CD4-positive, alpha-beta T cell treated with Interleukin-21 for 1 hour (primary cell): Measurements from ENCODE around the gene MBNL3.
"Not testable (repeated sequence)": the region's sequence is repeated elsewhere in the genome, so short reads cannot be mapped to it uniquely, and the experiment has no call there.

ENCODE experiments used
- DNase-seq: peaks from one replicate; pipeline ENCODE4 v3.0.0-alpha.2; 2020

MBNL3 gene

DNA sequence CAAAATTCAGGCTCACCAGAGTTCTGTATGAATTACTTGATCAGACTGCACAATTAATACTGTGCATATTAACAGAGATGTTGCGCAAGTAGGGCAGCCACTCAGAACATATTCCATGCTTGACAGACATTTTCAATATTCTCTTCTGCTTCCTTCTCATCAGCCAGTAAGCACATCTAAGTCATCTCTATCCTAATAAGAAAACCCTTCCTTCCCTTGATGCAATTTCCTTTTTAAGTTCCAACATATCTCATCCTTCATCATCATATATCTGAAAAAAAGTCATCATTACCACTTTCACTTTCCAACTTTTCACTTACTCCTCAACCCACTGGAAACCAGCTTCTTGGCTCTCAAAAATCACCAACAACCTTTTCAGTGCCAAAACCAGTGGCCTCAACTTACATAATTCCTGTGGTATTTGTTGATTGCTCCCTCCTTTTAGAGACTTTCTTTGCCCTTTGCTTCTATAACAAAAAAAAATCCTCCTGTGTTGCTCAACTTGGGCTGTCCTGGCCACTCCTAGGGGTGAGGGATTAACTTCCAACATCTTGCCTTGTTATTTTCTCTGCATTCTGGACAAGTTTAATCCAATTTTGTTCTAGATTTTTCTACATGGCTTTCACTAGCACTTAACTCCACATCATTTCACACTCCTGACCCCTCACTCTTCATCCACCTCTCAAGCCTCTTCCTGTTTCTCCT lies 14.1 kb downstream of the MBNL3 start:
- DNase-seq, result no peak

DNA sequence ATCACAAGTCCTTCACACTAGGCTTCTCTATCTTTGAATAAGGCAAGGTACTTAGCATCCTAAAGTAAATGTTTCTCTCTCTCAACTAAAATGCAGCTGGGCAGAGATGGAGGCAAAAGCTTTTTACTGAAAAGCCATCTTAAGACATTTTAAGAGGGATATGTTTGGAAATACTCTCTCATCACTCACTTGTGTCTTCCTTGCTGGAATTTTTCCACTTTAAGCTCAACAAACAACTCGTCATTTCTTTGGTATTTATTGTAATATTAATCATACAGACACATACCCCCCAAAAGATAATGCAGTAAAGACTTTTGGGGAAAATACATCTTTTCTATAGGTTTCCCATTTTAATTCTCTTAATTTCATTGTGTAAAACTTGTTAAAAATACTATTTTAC lies 16.4 kb downstream of the MBNL3 start:
- DNase-seq, result no peak

DNA sequence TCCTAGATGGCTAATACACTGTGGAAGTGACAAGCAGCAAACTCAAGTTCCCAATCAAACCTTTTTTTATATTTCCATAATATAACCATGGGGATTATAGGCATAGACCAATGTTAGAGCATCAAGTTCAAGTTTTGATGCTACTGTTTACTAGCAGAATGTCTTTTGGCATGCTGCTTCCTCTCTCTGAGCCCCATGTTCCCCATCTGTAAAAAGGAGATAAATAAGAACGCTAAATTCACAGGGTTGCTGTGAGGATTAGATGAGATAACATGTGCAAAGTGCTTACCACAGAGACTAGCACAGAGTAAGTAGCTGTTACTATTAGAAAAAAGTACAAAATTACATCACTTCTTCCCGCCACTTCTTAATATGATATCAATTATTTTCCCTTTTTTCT lies 18.0 kb downstream of the MBNL3 start:
- no peak for DNase-seq

DNA sequence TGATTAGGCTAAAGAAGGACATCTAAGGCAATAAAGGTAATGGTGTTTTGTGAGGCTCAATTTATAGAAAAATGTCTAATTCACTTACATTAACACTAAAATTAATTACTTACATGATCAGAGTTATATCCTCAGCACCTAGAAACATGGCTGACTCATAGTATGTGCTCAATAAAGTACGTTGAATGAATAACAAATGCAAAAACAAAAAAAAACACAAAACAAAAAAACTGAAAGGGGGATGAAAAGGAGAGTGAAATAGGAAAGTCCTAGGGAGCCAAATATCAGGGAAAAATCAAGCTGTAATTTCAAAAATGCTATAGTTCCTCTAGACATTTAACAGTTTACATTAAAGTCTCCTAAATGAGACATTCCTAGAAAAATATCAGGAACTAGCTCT lies 18.7 kb downstream of the MBNL3 start:
- DNase-seq, result no peak

DNA sequence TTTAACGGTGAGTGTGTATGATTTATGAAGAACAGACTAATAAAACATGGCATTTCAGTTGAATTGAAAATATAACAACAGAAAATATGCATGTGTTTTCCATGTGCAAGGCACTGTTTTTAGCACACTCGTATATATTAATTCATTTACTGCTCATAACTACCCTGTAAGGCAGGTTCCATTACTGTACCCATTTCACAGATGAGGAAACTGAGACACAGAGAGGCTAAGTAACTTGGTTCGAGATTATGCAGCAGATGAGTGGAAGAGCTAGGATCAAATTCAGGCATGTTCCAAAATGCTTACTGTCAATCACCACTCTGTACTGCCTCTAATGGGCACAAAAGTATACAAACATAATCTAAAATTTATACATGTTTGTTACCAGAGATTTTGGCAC lies 20.4 kb downstream of the MBNL3 start:
- no peak for DNase-seq

DNA sequence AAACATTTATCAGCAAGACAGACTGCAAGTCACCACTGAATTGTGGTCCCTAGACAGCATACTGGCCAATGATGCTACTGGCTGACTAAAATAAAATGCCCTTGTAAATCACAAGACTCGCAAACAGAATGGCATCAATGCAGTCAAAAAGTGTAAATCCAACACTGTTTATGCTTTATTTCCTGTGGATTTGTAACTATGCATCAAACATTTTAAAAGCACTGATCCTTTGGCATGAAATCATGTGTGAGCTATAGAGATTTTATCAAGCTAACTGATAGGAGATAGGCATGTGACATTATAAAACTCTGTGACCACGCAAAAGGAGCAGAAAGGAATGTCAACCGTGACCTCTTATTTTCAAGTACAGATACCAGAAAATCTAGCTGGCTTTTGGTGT lies 20.8 kb downstream of the MBNL3 start:
- DNase-seq, result no peak

DNA sequence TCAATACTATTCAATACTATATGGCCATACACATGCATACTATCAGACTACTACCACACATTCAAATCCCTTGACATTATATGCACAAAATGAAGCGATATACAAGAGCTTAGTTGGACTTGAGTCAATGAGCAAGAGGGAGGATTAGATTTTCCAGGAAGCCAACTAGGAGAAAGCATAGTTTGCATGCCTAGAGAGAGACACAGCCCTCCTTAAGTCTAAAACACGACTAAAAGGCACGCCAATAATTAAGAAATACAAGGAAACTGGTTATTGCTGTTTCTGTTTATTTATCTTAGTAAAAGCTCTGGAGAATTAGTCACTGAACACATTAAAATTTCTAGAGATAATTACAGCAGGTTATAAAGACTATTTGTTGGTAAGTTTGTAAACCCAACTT lies 21.8 kb downstream of the MBNL3 start:
- DNase-seq, result no peak

DNA sequence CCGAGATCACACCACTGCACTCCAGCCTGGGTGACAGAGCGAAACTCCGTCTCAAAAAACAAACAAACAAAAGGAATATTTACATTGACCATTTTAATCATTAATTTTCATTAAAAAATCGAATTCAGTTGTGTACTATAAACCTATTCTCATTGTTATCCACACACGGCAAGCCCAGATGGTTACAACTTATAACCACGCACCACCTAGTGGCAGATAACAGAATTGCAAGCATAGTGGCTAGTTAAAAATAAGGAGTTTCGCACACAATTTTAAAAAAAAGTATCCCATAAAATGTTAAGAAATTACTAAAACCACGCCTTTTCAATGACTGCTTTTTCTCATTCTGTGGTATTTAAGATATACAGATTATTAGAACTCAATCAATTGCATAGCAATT lies 25.4 kb downstream of the MBNL3 start:
- peak; percentile 9 for DNase-seq

DNA sequence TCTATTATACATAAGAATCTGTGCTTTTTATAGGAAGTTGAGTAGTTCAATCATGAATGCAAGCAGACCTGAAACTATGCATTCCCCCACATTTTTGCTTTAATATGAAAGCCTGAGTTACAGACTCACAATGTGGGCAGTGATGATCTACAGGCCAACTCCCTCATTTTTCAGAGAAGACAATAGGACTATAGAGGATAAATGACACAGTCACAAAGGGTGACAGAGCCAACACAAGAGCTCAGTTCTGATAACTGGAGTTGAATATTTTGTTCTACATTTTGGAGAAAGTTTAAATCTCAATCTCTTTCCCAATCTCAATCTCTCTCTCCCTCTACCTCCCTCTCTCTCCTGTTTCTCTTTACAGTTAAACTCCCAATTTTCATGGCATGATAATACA lies 27.0 kb downstream of the MBNL3 start:
- no peak for DNase-seq

DNA sequence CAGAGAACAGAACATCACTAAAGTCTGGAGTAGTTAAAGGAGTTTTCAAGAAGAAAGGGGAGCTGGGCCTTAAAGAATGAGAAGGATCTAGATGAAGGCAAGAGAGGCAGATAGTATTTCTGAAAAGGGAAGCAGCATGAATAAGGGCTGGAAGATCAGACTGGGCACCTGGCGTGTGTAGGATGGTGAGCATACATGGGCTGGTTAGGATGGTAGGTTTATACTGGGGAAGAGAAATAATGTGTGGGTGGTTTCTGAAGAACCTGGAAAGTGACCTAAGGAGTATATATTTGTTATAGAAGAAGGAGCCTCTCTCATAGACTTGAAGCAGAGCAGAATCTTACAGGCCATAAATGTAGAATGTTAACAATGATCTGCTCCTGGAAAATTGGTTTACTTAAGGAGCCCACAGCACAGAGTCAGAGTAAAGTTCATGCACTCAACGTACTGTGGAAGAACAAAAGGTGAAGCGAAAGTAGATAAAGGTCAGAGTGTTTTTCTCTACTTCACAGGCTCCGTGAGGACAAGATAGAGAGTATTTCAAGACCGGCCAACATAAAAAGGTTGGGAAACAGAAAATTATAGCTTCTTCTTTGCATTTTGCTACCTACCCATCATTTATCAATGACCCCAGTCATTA lies 35.8 kb downstream of the MBNL3 start:
- DNase-seq, result no peak

DNA sequence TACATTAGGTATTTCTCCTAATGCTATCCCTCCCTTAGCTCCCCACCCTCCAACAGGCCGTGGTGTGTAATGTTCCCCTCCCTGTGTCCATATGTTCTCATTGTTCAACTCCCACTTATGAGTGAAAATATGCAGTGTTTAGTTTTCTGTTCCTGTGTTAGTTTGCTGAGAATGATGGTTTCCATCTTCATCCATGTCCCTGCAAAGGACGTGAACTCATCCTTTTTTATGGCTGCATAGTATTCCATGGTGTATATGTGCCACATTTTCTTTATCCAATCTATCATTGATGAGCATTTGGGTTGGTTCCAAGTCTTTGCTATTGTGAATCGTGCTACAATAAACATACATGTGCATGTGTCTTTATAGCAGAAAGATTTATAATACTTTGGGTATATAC lies 42.9 kb downstream of the MBNL3 start:
- not testable (repeated sequence) for DNase-seq

DNA sequence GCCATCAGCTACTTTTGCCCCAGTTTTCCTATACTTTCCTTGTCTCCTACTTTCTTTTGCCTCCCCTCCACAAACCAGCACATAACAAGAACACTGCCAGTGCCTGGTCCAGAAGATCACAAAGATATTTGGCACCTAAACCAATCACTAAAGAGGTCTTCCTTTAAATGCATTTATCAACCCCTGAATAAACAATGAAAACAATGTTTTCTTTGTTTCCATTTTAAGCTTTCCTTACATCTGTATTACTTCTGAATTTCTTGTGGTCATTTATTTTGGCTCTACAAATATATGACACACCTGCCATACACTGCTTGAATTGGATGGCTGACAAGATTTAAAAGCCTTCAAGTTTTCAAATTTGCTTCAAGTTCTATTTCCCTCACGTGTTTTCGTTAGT lies 43.9 kb downstream of the MBNL3 start:
- DNase-seq, result no peak

DNA sequence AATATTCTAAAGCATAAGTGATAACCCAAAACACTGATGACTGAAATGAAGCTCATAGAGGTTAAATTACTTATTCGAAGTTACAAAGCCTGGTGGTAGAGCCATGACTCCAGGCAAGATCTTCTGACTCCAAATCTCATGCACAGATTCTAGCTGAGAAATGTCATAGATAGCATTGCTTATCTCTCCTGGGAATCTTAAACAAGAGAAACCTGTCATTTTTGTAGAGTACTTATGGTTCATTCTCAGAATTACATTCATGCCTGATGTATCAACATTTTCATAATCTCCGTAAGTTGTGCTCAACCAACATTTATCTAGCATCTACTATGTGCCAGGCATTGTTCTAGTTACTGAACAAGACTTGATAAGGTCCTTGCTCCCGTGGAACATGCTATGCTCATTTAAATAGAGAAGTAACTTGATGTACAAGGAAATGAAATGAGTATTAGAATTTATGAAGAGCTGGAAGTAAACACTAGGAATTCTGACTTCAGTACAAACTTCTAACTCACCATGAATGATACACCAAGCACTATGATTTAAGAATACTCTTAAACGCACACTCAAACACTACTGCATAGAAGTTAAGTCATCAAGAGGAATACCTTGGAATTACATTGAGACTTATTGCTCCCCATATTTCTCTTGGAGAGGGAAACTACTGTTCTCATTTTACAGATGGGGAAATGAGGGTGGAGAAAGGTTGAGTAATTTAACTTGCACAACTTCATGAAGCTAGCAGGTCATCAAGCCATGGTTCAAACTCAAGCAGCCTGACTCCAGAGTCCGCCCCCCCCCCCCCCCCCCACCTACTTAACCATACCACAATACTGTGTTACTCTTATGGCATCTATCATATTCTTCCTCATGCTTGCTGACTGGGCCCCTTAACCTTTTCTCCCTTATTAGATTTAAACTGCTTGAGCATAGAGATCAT lies 45.4 kb downstream of the MBNL3 start:
- DNase-seq, result no peak

DNA sequence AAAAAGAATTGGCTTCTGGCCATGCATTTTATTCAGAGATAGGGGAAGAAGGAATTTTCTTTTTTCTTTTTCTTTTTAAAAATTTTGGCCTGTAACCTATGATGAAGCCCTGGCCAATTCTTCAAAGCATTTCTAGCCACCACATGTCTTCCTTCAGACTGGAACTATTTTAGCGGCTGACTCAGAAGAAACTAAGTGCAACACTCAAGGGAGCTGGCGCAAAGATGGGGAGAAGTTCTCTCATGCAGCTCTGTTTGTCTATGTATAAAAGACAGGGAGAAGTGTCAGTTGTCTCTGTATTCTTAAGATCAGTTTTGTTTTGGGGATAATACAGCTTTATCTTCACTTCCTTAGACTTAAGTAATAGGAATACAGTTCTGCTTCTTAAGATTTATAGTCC lies 46.1 kb downstream of the MBNL3 start:
- DNase-seq, result no peak

DNA sequence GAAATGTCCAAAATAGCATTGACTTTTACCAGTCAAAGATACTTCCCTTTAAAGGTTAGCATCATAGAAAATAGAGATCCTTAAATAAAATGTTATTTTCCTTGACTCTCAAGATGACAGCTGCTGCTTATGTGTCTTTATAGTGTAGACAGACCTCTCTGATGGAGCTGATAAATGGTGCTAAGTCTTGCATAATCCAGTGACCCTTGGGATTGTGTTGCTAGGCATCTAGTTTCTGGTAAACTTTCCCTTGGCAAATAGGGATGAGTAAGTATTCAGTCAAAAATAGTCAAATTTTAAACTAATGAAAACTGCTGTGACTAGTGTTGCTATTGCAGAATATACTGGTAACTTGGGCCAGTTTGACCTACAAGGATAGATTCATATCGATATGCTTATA lies 53.6 kb downstream of the MBNL3 start:
- DNase-seq, result no peak

DNA sequence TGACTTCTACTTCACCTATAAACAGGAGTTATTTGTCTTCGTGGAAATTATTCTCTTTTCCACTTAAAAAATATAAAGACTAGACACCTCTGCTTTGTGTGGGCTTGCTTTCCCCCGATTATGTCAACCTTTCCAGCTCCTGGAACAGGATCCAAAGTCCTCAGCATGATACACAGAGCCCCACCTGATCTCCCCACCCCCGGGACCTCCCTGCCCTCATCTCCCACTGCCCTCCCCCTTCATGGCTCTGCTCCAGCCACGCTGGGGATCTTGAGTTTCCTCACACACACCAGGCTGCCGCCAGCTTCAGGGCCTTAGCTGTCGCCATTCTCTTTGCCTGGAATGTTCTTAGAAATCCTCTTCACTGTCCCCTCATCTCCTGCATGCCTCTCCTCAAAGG lies 55.3 kb downstream of the MBNL3 start:
- no peak for DNase-seq

DNA sequence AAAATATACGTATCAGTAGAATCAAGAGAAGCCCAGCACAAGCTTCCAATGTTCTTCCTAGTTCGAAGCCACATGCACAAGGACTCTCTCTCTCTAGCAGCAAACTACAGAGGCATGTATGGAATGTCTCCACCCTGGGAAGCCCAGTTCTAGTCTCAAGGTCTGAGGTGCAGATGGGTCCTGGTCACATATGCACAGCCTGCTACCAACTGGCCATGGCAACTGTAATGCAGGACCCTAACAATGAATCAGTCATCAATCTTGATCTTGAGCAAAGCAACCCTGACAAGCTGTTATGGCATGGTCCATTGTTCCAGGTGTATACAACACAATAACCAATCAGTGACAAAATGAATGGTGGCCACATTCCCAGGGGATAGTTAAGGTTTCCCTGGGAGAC lies 55.8 kb downstream of the MBNL3 start:
- no peak for DNase-seq

DNA sequence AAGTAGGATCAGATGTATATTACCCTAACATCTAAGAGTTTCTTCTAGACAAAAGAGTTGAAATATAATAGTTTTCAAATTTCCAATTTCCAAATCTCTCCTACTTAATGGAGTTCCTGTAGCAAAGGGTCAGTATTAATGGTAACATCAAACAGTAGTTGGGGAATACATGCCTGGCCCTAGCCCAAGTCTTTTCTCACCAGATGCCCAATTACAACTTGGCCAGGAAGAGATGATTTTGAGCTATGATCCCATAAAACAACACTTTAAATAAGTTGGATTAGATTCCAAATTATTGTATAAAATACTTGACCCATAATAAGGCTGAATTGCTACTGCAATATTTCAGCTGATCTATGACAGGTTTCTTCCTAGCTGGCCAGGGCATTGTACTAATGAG lies 59.9 kb downstream of the MBNL3 start:
- DNase-seq, result no peak

DNA sequence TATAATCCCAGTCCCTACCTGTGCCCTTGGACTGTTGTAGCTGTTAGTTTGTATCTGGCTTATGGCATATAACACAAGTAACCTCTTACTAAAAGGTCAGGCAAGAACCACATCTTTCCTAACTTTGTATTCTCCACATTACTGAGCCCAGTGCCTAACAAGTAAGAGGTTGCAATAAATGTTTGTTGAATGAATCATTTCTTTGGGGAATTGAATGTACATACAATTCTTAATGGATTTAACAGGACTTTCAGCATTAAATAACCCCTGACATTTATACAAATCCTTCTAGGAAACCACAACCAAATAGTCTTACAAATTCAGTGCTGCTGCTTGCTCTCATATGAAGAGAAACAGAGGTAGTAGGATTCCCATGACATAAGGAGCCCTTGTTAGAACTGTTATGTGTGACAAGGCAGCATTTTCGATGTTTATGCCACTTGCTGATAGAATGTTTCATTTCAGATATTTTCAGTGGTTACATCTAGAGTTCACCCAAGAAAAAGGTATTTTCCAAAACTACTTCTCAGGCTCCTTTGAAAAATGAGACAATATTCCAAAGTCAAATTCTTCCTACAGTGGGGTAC lies 62.0 kb downstream of the MBNL3 start:
- no peak for DNase-seq

DNA sequence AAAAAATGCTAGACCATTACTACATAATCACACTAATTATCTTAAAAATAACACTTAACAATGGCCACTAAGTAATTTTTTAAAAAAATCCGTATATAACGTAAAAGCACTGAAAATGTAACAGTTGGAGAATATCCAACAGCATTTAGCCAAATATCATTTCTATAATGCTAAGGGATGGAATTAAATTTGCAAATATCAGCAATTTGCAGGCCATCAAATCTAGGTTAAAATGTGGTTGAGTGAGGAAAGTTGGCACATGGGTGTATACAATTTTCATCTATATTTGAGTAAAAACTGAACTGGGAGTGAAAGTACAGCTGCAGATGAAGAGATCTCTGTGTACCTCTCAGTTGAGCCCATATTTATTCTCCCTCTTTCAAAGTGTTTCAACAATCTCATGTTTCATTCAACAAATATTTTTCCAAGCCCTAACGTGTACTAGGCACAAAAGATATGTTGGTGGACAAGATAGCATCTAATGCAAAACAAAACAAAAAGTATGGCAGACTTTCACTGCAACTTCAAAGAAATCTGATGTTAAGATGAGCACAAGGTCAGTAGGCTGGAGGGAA lies 63.0 kb downstream of the MBNL3 start:
- DNase-seq, result no peak

DNA sequence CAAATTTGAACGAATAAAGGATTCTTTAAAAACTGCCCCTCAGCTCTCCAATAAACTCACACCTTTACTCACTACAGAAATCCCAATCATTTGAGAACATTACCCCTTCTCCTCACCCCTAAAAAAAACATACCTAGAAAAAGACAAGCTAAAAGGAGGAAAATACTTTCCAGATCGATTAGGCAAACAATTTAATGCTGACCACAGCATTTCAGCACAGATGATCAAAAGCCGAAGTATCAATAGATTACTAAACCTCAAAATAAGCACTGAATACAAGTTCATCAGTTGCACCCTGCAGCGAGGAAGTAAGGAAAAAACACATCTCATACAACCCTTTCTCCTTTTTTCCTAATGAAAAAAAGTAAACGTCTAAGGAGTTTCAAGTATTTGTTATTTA lies 65.5 kb downstream of the MBNL3 start:
- no peak for DNase-seq

DNA sequence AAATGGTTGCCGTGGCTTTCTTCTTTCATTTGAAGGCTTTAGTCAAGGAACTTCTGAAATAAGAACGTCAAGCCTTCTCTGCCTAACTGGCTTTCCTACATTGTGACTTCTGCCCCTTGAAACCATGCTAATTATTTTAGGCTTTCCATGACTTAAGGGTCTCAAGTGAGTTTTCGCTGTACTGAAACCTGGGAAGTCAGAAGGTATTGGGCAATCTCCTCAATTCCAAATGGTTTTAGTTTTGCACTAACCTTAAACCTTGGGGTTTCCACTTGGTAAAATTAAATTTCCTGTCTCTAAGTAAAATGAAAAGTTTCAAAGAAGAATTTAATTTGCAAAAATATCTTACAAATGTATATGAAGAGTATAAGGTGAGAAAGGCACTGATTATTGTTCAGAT lies 73.8 kb downstream of the MBNL3 start:
- DNase-seq, result no peak

DNA sequence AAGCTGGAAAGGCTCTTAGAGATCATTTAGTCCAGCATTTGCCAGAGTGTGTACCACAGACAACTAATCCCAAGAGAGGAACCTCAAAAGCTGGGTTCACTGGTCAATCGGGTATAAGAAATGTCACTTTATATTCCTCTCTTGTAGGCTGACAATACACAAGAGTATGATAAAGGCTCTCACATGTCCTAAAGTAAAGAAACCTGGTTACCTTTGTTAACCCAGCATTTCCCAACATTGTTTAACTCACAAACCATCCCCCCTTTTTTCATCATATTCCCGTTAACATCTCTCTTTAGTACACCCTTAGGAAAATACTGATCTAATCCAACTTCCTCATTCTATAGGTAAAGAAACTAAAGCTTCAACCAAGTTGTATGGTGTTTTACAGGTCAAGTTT lies 74.4 kb downstream of the MBNL3 start:
- no peak for DNase-seq
